GM18868 (cell line): ENCODE measurements around the gene FYTTD1.

Experiments used
- ATAC-seq: cut with Tn5 transposase; IDR thresholded peaks from one replicate; pipeline ENCODE4 v1.9.1; 2021; ENCODE audit warnings: mild to moderate bottlenecking, moderate library complexity; ENCODE audit not compliant: unreplicated experiment

Gene FYTTD1

DNA sequence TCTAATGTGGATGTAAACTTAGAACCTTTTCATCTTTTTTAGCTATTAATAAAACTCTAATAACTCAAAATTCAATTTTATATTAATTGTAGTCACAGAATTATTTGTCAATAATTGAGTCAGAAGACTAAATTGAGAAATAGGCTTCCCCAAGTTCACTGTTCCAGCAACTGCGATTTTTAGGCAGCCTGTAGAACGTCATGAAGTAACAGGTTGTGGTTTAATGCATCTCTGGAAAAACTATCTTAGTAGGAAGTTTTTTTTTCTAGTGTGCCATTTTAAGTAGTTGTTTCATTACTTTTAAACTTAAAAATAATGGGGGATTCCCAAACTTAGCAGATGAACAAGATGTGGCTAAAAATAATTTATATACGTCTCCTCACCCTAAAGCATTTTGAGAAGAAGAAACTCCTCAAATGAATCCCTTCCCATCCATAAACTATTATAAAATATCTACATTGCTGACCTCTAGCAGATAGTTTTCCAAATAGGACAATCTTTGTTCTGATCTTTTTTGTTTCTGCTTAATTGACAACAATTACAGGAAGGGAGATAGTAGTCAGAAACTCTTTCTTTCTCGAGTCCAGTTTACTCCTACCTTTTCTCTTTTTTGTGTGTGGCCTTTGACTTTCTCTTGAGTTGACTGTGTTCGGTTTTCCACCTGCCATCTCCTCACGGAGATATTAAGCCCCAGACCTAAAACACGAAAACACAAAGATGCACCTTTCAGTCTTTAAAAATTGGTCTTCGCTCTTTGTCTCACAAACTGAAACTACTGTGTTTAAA, 84.4 kb downstream of the FYTTD1 start:
- peak; percentile 56 for ATAC-seq

GRCh38 chr3:197835509-197835908, 85.8 kb downstream of the FYTTD1 start:
- no peak for ATAC-seq

- no peak for ATAC-seq
Observed at GRCh38 chr3:197836244-197836643, 86.6 kb downstream of the FYTTD1 start.
